Measurements from ENCODE around the gene CAPN15. TPM values are rescaled to one million over a fixed set of nuclear protein-coding genes. Genes with fewer than 3 reads are reported as not detected.
A peak's percentile ranks its signal among the peaks of the same experiment; 100 is the strongest.

The CAPN15 gene
- total and polyA plus RNA-seq, 9 of the 15 experiments (the other 6 are each of a cell fraction or from before 2014, with no cell fraction given), result 0.62 to 111 (median 14.2) TPM

DNA sequence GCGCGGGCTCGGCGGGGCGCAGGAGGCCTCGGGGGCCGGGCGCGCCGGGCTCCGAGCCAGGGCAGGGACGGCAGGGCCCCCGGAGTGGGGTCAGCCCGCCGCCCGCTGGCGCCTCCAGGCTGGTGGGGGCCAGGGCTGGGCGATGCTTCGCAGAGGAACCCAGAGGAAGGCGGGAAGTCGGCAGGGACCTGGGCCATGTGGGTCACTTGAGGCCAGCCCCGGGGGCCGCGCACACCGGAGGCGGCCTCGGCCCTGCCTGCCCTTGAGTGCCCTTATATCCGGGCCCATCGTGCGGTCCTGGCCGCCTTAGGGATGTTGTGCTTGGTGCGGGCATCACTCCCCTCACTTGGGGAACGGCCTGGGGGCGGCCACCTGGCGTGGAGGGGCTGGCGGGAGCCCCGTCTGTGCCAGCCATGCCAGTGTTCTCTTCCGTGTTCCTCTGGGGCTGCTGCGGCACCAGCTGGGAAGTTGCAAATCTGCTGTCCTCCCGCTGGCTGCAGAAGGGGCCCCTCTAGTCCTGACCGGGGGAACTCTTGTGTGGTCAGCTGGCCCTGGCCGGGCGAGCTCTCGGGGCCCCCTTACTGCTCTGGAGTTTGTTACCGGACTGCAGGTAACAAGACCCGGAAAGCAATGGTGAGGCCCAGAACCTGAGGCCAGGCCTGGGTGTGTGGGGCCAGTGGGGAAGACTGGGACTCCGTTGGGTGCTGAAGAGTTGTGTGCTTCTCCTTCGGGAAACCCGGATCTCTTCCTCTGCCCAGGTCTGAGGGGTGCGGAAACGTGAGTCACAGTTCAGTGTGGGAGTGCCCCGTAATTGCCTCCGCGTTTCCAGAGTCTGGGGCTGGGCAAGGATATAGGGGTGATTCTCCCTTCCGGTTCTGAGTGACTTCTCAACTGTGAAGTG, 849 bp downstream of the CAPN15 start (continued):
- 0 out of 4 replicates have a peak, but pooled peaks of 1 of the 2 experiments have one; percentile 25 for TF ChIP-seq UBTF (IDR thresholded peaks at IDR 0.05; ENCODE audit: borderline replicate concordance in 1 of 2, low read depth in 2 of 2, low read length in 2 of 2)
- TF ChIP-seq, protein P1, sequence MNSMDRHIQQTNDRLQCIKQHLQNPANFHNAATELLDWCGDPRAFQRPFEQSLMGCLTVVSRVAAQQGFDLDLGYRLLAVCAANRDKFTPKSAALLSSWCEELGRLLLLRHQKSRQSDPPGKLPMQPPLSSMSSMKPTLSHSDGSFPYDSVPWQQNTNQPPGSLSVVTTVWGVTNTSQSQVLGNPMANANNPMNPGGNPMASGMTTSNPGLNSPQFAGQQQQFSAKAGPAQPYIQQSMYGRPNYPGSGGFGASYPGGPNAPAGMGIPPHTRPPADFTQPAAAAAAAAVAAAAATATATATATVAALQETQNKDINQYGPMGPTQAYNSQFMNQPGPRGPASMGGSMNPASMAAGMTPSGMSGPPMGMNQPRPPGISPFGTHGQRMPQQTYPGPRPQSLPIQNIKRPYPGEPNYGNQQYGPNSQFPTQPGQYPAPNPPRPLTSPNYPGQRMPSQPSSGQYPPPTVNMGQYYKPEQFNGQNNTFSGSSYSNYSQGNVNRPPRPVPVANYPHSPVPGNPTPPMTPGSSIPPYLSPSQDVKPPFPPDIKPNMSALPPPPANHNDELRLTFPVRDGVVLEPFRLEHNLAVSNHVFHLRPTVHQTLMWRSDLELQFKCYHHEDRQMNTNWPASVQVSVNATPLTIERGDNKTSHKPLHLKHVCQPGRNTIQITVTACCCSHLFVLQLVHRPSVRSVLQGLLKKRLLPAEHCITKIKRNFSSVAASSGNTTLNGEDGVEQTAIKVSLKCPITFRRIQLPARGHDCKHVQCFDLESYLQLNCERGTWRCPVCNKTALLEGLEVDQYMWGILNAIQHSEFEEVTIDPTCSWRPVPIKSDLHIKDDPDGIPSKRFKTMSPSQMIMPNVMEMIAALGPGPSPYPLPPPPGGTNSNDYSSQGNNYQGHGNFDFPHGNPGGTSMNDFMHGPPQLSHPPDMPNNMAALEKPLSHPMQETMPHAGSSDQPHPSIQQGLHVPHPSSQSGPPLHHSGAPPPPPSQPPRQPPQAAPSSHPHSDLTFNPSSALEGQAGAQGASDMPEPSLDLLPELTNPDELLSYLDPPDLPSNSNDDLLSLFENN (IDR thresholded peaks at IDR 0.05; ENCODE audit: low read depth in 2 of 2, low read length in 2 of 2), result peak in 1 of 2 experiments; percentile 23; a peak in 1 of 4 replicates
- TF ChIP-seq ZNF175 (CRISPR knock-in tag; IDR thresholded peaks at IDR 0.05; ENCODE audit: low read depth), result peak; percentile 7; the same call in 1 of the 2 replicates
- TF ChIP-seq, protein P2, sequence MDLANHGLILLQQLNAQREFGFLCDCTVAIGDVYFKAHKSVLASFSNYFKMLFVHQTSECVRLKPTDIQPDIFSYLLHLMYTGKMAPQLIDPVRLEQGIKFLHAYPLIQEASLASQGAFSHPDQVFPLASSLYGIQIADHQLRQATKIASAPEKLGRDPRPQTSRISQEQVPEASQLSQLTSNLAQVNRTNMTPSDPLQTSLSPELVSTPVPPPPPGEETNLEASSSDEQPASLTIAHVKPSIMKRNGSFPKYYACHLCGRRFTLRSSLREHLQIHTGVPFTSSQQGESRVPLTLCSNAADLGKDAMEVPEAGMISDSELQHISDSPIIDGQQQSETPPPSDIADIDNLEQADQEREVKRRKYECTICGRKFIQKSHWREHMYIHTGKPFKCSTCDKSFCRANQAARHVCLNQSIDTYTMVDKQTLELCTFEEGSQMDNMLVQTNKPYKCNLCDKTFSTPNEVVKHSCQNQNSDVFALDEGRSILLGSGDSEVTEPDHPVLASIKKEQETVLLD (IDR thresholded peaks at IDR 0.05), result no peak
- TF ChIP-seq GATA2 (CRISPR knock-in tag; IDR thresholded peaks at IDR 0.05), result no peak
- peak; percentile 65 for TF ChIP-seq SMARCE1 (IDR thresholded peaks at IDR 0.05)
- TF ChIP-seq CHD1 (IDR thresholded peaks at IDR 0.05; ENCODE audit: low read length), result peak; percentile 3

All from K562 (cell line).